Parathyroid adenoma (tissue), 2 donors: ENCODE measurements around the gene DGKG.

Experiments used
- H2AFZ ChIP-seq: fragments of 300-600 bp; sonication (generic); one replicate; pipeline ENCODE4 v1.7.0; 2017; ENCODE audit warnings: antibody characterized with exemption, mild to moderate bottlenecking
- H3K27ac ChIP-seq: fragments of 300-600 bp; sonication (generic); one replicate; pipeline ENCODE4 v1.7.0; 2017
- H3K27me3 ChIP-seq: fragments of 300-600 bp; sonication (generic); one replicate; pipeline ENCODE4 v1.7.0; 2017; ENCODE audit warnings: low read length; ENCODE audit not compliant: control insufficient read depth, insufficient read depth
- H3K36me3 ChIP-seq: fragments of 300-600 bp; sonication (generic); one replicate; pipeline ENCODE4 v1.7.0; 2017; ENCODE audit warnings: low read length; ENCODE audit not compliant: control insufficient read depth, insufficient read depth
- H3K4me1 ChIP-seq: fragments of 300-600 bp; sonication (generic); one replicate; pipeline ENCODE4 v1.7.0; 2017; ENCODE audit warnings: control low read depth
- H3K4me2 ChIP-seq: fragments of 300-600 bp; sonication (generic); one replicate; pipeline ENCODE4 v1.7.0; 2017; ENCODE audit warnings: low read length
- H3K4me3 ChIP-seq: fragments of 300-600 bp; sonication (generic); one replicate; pipeline ENCODE4 v1.7.0; 2017; ENCODE audit warnings: low read depth, low read length
- H3K79me2 ChIP-seq: fragments of 300-600 bp; sonication (generic); one replicate; pipeline ENCODE4 v1.7.0; 2017; ENCODE audit warnings: control low read depth
- H3K9ac ChIP-seq: fragments of 300-600 bp; sonication (generic); one replicate; pipeline ENCODE4 v1.7.0; 2017; ENCODE audit warnings: mild to moderate bottlenecking
- H3K9me3 ChIP-seq: fragments of 300-600 bp; sonication (generic); one replicate; pipeline ENCODE4 v1.7.0; 2017; ENCODE audit warnings: low read length; ENCODE audit not compliant: control insufficient read depth
- TF ChIP-seq, protein P1 (sequence below): fragments of 300-600 bp; sonication (generic); IDR thresholded peaks from one replicate; pipeline ENCODE4 v1.7.0; 2017; ENCODE audit warnings: antibody characterized with exemption, mild to moderate bottlenecking
- donor health status: primary hyperparathyroidism.

Gene DGKG

DNA sequence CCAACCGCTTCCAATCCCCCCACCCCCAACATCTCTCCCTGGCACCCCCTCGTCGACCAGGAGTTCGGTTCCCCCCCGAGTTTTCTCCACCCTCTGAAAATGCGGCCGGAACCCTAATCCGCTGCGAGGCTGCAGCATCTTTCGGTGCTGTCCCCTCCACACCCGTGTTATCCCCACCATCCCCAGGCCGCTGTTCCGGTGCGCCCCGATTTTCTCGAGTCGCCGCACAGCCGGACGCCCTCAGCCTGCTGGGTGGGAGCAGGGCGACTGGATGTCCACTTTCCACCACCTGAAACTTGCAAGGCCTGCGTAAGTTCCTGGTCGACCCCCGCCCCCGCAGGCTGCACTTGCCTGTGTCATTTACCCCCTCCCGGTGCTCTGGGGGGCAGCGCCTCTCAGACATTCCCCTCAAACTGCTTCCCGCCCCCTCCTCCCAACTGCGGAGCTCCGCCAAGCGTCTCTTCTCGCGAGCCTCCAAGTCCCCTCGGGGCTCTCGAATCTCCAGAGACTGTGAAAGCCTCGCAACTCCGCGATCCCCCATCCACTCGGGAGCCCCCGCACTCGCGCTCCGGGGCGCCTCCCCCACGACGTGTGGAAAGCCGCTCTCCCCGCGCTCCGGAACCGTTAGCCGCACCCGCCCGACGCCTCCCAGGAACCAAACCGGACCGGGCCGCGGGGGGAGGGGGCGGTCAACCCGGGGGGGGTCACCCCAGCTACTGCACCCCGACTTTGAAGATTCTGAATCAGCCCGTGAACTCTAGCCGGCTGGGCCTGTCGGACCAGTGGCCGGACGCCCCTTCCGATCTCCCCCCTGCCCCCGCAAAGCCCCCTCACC, 253.7 kb downstream of the DGKG start:
- peaks cover 3% of the 10 kb centered on the region for H3K27me3 ChIP-seq
- TF ChIP-seq, protein P1, sequence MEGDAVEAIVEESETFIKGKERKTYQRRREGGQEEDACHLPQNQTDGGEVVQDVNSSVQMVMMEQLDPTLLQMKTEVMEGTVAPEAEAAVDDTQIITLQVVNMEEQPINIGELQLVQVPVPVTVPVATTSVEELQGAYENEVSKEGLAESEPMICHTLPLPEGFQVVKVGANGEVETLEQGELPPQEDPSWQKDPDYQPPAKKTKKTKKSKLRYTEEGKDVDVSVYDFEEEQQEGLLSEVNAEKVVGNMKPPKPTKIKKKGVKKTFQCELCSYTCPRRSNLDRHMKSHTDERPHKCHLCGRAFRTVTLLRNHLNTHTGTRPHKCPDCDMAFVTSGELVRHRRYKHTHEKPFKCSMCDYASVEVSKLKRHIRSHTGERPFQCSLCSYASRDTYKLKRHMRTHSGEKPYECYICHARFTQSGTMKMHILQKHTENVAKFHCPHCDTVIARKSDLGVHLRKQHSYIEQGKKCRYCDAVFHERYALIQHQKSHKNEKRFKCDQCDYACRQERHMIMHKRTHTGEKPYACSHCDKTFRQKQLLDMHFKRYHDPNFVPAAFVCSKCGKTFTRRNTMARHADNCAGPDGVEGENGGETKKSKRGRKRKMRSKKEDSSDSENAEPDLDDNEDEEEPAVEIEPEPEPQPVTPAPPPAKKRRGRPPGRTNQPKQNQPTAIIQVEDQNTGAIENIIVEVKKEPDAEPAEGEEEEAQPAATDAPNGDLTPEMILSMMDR: peak; percentile 3
- H2AFZ ChIP-seq: peak overlapping the region; percentile 80
- no peaks in the 10 kb centered on the region for H3K4me1 ChIP-seq
- no peaks in the 10 kb centered on the region for H3K9me3 ChIP-seq
- peak overlapping the region; percentile 74 for H3K4me3 ChIP-seq
- peak overlapping the region; percentile 67 for H3K27ac ChIP-seq
- H3K36me3 ChIP-seq: no peaks in the 10 kb centered on the region
- peak overlapping the region; percentile 79 for H3K9ac ChIP-seq
- H3K79me2 ChIP-seq: no peaks in the 10 kb centered on the region
- H3K4me2 ChIP-seq: peak overlapping the region; percentile 60

DNA sequence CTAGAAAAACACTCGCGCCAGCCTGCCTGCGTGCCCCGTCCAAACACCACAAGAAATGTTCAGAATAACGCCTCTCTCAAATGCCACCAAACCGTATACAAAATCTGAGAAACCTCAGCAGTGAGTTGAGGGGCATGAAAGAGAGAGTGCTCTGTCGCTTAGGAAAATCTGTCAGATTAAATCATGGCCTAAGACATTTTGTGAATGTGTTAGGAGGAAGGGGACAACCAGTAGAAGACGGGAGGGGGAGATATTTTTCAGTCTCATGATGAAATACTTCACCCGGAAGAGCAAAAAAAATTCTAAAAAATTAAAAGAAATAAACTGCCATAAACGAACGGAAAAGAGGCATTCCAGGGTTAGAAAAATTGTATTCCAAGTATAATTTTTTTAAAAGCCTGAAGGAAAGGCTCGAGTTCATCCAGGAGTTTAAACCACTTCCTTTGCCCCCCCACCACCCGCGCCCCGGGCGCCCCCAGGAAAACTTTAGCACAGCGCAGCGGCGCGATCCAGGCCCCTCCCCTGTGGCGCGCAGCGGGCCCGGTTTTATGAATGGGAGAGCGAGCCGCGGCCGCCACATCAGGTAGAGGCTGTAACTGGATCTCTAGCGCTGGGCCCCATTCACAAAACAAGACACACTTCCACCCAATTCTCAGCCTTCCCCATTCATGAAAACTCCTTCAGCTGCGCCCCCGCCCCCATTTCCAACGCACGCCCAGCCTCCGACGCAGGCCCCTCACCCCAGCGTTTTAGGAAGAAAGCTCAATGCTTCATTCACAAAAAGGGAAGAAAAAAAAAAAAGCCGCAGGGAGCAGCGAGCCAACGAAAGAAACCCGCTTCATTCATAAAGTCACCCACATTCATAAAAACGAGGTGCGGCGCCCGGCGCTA, 254.6 kb downstream of the DGKG start:
- Histone ChIP-seq H3K9ac (no peak overlapping the region), H2AFZ (peak overlapping the region; percentile 80), H3K4me1 (no peaks in the 10 kb centered on the region), H3K36me3 (no peaks in the 10 kb centered on the region), H3K27me3 (peaks cover 1% of the 10 kb centered on the region), H3K4me3 (peak overlapping the region; percentile 74), H3K27ac (peak overlapping the region; percentile 67), H3K9me3 (no peaks in the 10 kb centered on the region), H3K79me2 (no peaks in the 10 kb centered on the region), H3K4me2 (peak overlapping the region; percentile 60)
- TF ChIP-seq, protein P1: no peak

DNA sequence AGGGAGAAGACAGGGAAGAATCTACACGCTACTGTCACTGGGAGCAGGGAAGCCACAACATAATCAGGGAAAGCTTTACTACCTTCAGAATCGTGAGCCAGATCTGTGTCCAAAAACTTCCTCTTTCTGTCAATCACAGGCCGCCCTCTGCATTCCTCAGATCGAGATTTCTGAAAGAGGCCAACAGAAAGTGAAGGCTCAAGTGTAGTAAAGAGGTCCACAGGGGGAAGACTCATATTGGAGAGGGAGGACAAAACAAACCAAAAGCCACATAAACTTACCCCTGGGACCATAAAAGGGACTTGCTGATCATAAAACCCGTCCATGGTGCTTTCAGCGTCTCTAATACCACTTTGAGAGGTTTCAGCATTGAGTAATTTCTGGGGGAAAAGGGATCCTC, 256.5 kb downstream of the DGKG start:
- no peaks in the 10 kb centered on the region for H3K27me3 ChIP-seq
- no peaks in the 10 kb centered on the region for H3K36me3 ChIP-seq
- no peak overlapping the region for H3K4me2 ChIP-seq
- H3K4me3 ChIP-seq: no peak overlapping the region
- no peaks in the 10 kb centered on the region for H3K4me1 ChIP-seq
- H3K79me2 ChIP-seq: no peaks in the 10 kb centered on the region
- TF ChIP-seq, protein P1: no peak
- H3K9ac ChIP-seq: no peak overlapping the region
- H2AFZ ChIP-seq: no peak overlapping the region
- H3K9me3 ChIP-seq: no peaks in the 10 kb centered on the region
- no peak overlapping the region for H3K27ac ChIP-seq

DNA sequence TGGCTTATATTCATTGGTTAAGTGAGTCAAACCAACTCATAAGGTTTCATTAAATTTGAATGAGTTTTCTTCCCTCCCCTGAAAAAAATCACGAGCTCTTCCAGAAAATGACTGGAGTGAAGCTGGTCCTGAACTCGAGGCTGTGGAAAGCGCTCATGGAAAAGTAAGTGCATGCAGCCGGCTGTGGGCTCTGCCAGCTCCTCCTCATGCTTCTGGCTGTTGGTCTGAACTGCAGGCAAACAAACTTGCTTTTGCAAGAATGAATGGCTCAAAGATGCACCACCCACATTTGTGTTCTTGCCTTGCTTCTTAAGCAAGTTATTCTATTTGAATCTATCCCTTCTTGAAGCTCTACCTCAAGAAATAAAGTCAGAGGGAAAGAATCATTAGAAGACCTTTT, 259.3 kb downstream of the DGKG start:
- Histone ChIP-seq H3K27ac (no peak overlapping the region), H3K79me2 (no peaks in the 10 kb centered on the region), H3K9ac (no peak overlapping the region), H3K36me3 (no peaks in the 10 kb centered on the region), H3K9me3 (no peaks in the 10 kb centered on the region), H3K4me3 (no peak overlapping the region), H3K4me1 (peaks cover 4% of the 10 kb centered on the region), H3K4me2 (no peak overlapping the region), H3K27me3 (no peaks in the 10 kb centered on the region), H2AFZ (no peak overlapping the region)
- TF ChIP-seq, protein P1: no peak
